Heart left ventricle (tissue), 16 donors: ENCODE data around the gene SLC39A11. TPM values are rescaled to one million over a fixed set of nuclear protein-coding genes. Genes with fewer than 3 reads are reported as not detected.
A peak's percentile ranks its signal among the peaks of the same experiment; 100 is the strongest.

Experiments used
- ATAC-seq, 4 donors: fragments of 200-7000 bp; cut with Tn5 transposase; one replicate each; pipeline ENCODE4 v1.9.1; 2020 to 2022; ENCODE audit warnings: moderate library complexity in 4 of 4, mild to moderate bottlenecking in 3 of 4, moderate number of reproducible peaks in 1 of 4
- DNase-seq, 5 donors: peaks; one replicate each; pipeline ENCODE4 v3.0.0-alpha.2; 2020
- H3K27ac ChIP-seq, 12 donors: fragments of 200-600 bp; sonication (generic) in 4 of 12; one replicate each; pipeline versions ENCODE4 v1.5.0 to v1.8.0; 2016 to 2022; ENCODE audit warnings: mild to moderate bottlenecking in 2 of 12
- H3K27me3 ChIP-seq, 9 donors: fragments of 200-600 bp; sonication (generic) in 2 of 9; one replicate each; pipeline versions ENCODE4 v1.5.1 to v1.8.0; 2016 to 2022; ENCODE audit warnings: mild to moderate bottlenecking in 3 of 9
- H3K36me3 ChIP-seq, 9 donors: fragments of 200-600 bp; sonication (generic) in 2 of 9; one replicate each; pipeline versions ENCODE4 v1.5.0 to v1.8.0; 2018 to 2022; ENCODE audit warnings: mild to moderate bottlenecking in 2 of 9
- H3K4me1 ChIP-seq, 12 donors: fragments of 200-600 bp; sonication (generic) in 4 of 12; one replicate each; pipeline versions ENCODE4 v1.5.0 to v1.8.0; 2016 to 2022; ENCODE audit warnings: mild to moderate bottlenecking in 3 of 12
- H3K4me3 ChIP-seq, 12 donors: fragments of 200-600 bp; sonication (generic) in 4 of 12; one replicate each; pipeline versions ENCODE4 v1.5.0 to v1.8.0; 2017 to 2022; ENCODE audit warnings: mild to moderate bottlenecking in 9 of 12, moderate library complexity in 4 of 12
- H3K9me3 ChIP-seq, 12 donors: fragments of 200-600 bp; sonication (generic) in 4 of 12; one replicate each; pipeline versions ENCODE4 v1.5.0 to v1.8.0; 2016 to 2022; ENCODE audit warnings: mild to moderate bottlenecking in 1 of 12
- POLR2A ChIP-seq, 2 donors: fragments of 450-650 bp; IDR thresholded peaks; one replicate each; pipeline ENCODE4 v1.6.1; 2017; ENCODE audit warnings: antibody characterized with exemption in 2 of 2, mild to moderate bottlenecking in 2 of 2, moderate library complexity in 2 of 2
- WGBS, 4 donors: extraction: QIAGEN DNeasy Blood & Tissue Kit in 2 of 4; methylation state at CpG; one replicate each; pipeline versions ENCODE4 v1.1.5 to v1.1.7; 2013 to 2018; 5-methylcytosine and 5-hydroxymethylcytosine counted together
- intact Hi-C, 10 donors: fragments of 100-400 bp; cut with DNase I; formaldehyde crosslinking; loops; one replicate each; pipeline versions ENCODE4 v1.11.1 to v1.14.2; 2022
- polyA plus RNA-seq, 2 donors: library from polyadenylated mRNA; stranded (reverse); fragments of 200-250 nt; gene quantifications; one replicate each; pipeline ENCODE4 v1.2.3, GENCODE V29; 2013
- total RNA-seq, 9 donors: library from RNA; depleted of rRNA in 2 of 9; stranded (reverse); fragments of >200 nt in 2 of 9; fragmentation: NEBNext Ultra II Directional in 3 of 9; extraction: Animal tissue kit (Norgen Biotek cat#: 25700) in 3 of 9; gene quantifications; one replicate each; pipeline versions ENCODE4 v1.1.0 to v1.2.4, GENCODE V29; 2016 to 2023
- TF ChIP-seq, protein P1 (sequence below), 12 donors: fragments of 200-600 bp; sonication (generic) in 4 of 12; IDR thresholded peaks; one replicate each; pipeline versions ENCODE4 v1.5.0 to v1.8.0; 2018 to 2022; ENCODE audit warnings: antibody characterized with exemption in 12 of 12, mild to moderate bottlenecking in 5 of 12
- donor health status: ischemic (EF 13 %, LVEDD 7.1; RV severe dilation, severe dysfunction).
- donor health status: healthy with polysubstance abuse.
- donor health status: DM: no; HTN: yes; CAD: no.
- donor health status: DM: no; HTN: no; CAD: no.
- donor health status: ischemic (EF 25% LVEDD 6.9; RV normal size, moderate dysfunction).
- donor health status: ischemic (EF 25% LVEDD 5.7; RV mildly dilated, moderate dysfunction).
- donor health status: healthy.
- donor health status: DM: yes; HTN: yes; CAD: no.
- donor health status: ischemic (EF 35%, LVEDD 5.7; RV mildly dilated, moderate dysfunction).
- donor health status: nonischemic (EF 11% LVEDD 7.7; RV severe dilation, severe dysfunction).
- donor health status: DM: yes; HTN: yes; CAD: no.
- donor health status: PGD.
- donor health status: ischemic (EF 29% LVEDD 5.4; RV normal size, mild dysfunction).
- donor health status: nonischemic (EF 23%, LVEDD 6.1; RV moderate dilation, normal function).

SLC39A11 gene
- total and polyA plus RNA-seq, 11 donors = 2.5 to 23.3 (median 8.4) TPM

DNA sequence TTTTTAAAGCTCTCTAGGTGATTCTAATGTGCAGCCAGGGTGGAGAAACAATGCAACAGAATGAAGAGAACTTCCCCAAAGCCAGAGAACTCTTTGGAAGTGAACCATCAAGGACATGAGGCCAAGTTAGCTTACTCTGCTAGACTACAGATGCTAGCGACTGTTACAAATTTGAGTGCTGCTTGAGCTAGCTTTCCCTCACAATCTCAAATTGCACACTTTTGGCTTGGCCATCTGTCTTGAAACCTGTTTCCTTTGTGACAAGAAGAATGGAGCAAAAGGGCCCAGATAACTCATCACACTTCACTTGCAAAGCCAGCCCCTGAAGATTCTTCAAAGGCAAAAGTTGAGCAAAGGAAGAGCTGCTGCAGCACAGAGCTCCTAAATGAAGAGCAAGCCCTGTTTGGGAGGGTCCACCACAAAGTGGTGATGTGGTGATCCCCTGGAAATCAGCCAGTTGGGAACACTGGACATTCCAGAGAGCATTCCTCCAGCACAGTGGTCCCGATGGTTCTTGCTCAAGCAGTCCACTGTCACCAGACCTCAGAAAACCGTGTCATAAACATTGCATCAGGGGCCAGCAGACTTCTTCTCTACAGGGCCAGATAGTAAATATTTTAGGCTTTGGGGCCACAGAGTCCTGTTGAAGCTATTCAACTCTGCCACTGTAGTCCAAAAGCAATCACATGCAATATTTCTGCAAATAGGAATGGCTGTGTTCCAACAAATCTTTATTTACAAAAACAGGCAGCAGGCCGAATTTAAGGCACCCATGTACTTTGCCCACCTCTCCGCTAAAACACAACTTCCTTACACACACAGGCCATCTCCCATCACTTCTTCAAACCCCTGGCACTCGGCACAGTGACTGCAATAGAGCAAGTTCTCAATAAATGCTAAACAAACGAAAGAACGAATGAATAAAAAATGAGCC is 21.2 kb downstream of the SLC39A11 start:
- Histone ChIP-seq H3K9me3 (peaks cover 0 to 3% (median 0%) of the 10 kb centered on the region in 12 donors), H3K36me3 (peaks cover 0 to 10% (median 0%) of the 10 kb centered on the region in 9 donors), H3K27me3 (no peaks in the 10 kb centered on the region), H3K4me1 (peaks cover 0 to 47% (median 1%) of the 10 kb centered on the region in 12 donors), H3K27ac (peak overlapping the region in 3 of 12 donors; percentile 16 to 24 (median 17)), H3K4me3 (no peak overlapping the region)
- intact Hi-C loops = no loop called here
- DNase-seq (no peak), ATAC-seq (no peak)
- no peak for TF ChIP-seq POLR2A (IDR thresholded peaks at IDR 0.05)
- TF ChIP-seq, protein P1, sequence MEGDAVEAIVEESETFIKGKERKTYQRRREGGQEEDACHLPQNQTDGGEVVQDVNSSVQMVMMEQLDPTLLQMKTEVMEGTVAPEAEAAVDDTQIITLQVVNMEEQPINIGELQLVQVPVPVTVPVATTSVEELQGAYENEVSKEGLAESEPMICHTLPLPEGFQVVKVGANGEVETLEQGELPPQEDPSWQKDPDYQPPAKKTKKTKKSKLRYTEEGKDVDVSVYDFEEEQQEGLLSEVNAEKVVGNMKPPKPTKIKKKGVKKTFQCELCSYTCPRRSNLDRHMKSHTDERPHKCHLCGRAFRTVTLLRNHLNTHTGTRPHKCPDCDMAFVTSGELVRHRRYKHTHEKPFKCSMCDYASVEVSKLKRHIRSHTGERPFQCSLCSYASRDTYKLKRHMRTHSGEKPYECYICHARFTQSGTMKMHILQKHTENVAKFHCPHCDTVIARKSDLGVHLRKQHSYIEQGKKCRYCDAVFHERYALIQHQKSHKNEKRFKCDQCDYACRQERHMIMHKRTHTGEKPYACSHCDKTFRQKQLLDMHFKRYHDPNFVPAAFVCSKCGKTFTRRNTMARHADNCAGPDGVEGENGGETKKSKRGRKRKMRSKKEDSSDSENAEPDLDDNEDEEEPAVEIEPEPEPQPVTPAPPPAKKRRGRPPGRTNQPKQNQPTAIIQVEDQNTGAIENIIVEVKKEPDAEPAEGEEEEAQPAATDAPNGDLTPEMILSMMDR (IDR thresholded peaks at IDR 0.05) = no peak
- 80 to 86% (median 84%) methylated on average over 8 of the region's 8 CpGs for WGBS, 4 donors

DNA sequence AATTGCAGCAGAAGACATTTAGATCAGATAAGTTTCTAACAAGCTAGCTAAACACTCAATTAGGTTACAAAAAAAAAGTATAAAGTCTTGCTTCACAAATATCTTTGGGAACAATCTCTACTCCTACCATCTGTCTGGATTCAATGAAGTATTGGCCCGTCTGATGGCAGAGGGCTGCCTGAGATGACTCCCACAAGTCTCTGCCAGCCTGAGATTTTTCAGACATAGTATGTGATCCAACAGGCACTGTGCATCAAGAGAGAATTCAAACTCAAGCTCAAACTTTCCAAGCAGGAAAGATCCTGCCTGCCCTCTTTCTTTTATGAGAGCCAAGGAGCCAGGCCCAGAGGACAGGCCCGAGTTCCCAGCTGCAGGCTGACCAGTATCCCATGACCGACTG is 22.6 kb downstream of the SLC39A11 start:
- peaks cover 0 to 53% (median 1%) of the 10 kb centered on the region in 12 donors for H3K4me1 ChIP-seq
- intact Hi-C loops = no loop called here
- TF ChIP-seq, protein P1 (IDR thresholded peaks at IDR 0.05) = no peak
- TF ChIP-seq POLR2A (IDR thresholded peaks at IDR 0.05) = no peak
- peaks cover 0 to 10% (median 0%) of the 10 kb centered on the region in 9 donors for H3K36me3 ChIP-seq
- H3K27ac ChIP-seq = peak overlapping the region in 1 of 12 donors; percentile 29
- H3K4me3 ChIP-seq = no peak overlapping the region
- H3K27me3 ChIP-seq = no peaks in the 10 kb centered on the region
- 81 to 97% (median 86%) methylated on average over 3 of the region's 3 CpGs for WGBS, 4 donors
- H3K9me3 ChIP-seq = peaks cover 0 to 6% (median 0%) of the 10 kb centered on the region in 12 donors
- DNase-seq (no peak), ATAC-seq (no peak)

DNA sequence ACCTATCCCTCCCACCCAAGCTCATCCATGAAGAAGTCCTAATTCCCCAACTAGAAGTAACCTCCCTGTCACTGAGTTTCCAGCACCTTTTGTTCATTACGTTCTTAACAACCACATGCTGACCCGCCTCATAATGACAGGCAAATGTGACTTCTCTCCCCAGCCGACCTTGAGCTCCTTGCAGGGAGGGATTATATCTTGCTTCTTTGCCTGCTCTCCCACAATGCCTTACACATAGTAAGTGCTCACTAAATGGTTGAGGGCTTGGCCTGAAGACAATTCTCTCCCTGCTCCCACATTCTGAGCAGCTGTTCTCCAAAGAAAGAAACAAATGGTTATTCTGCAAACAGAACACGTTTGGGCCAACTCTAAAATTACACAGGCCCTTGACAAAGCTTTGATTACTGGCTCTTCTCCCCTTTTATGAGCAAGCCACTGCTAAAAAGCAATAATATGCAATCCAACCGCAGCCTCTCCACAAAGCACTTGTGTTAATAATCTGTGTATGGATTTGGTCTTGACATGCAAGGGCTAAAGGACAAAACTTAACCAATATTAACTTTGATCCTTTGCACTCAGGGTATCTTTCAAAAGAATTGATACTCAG is 23.2 kb downstream of the SLC39A11 start:
- WGBS, 4 donors = 79 to 85% (median 81%) methylated on average over 5 of the region's 5 CpGs
- DNase-seq = no peak
- H3K27ac ChIP-seq = peak overlapping the region in 1 of 12 donors; percentile 78

More for the DNA sequence above, 23.2 kb downstream of the SLC39A11 start:
- H3K4me1 ChIP-seq = peaks cover 0 to 58% (median 6%) of the 10 kb centered on the region in 12 donors
- peaks cover 0 to 6% (median 0%) of the 10 kb centered on the region in 12 donors for H3K9me3 ChIP-seq
- no peak for ATAC-seq
- intact Hi-C loops = no loop called here
- peaks cover 0 to 10% (median 0%) of the 10 kb centered on the region in 9 donors for H3K36me3 ChIP-seq
- H3K27me3 ChIP-seq = no peaks in the 10 kb centered on the region
- TF ChIP-seq, protein P1 (IDR thresholded peaks at IDR 0.05) = no peak
- no peak for TF ChIP-seq POLR2A (IDR thresholded peaks at IDR 0.05)
- no peak overlapping the region for H3K4me3 ChIP-seq
